ENCODE data around the gene HOXB9. TPM values are rescaled to one million over a fixed set of nuclear protein-coding genes. Genes with fewer than 3 reads are reported as not detected.

The HOXB9 gene
- not detected for total RNA-seq
- 45.1 TPM for polyA plus RNA-seq (2013, experiment 1 of 2)
- 30.1 TPM for polyA plus RNA-seq (2013, experiment 2 of 2)
- long read RNA-seq, experiment 1: 0 reads
- long read RNA-seq, experiment 2: 0 reads
- long read RNA-seq, experiment 3: 0 reads
- long read RNA-seq, experiment 4: 0 reads

DNA sequence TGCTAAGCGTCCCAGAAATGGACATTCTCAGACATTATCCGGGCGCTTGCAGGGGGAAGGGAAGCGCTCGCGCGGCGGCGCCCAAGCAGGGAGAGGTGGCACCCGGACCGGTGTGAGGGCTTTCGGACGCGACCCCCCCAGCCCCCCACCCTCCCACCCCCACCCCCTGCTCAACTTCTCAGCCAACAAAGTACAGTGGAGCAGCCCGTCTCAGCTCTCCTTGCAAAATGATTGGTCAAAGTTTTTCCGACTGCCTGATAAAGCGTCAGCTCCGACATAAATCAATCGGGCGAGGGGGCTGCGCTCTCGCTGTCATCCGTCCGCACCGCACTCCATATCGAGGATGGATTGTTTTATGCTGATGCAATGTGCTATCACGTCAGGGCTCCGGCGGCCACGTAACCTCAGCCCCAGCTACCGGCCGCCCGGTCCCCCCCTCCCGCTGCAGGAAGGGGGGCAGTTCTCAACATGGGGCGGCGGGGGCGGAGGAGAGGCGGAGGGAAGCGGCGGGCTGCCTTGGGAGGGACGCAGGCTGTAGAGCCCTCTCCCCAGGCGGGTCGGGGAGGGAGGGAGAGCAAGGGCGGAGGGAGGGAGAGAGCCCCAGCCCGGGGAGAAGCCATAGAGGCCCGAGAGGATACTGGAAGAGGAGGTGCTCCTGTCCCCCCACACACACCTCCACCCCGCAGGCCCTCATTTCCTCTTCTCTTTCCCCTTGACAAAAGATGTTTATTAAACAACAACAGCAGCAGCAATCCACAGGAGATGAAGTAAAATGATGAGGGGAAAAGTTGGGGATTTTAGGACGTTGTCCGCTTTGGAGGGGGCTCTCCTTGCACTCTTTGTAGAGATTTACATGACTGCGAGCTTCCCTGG, at the start of gene HOXB9:
Gene HOXB9 (minus strand): TSS at position 114 of the 873 bp plus-strand sequence. CDS start 89 bp downstream, at position 25.
- Mint-ChIP-seq H3K27ac (no peak within 1 kb of the TSS), H3K4me1 (peaks cover 3% of the 10 kb centered on the region), H3K4me3 (peak within 1 kb of the TSS; percentile 47), H3K36me3 (ENCODE audit: low read depth) (no peaks in the 10 kb centered on the region), H3K27me3 (ENCODE audit: insufficient read depth) (peaks cover 99% of the 10 kb centered on the region), H3K9me3 (no peaks in the 10 kb centered on the region)
- H3K9me3 ChIP-seq (ENCODE audit: control insufficient read depth, low read length): peaks cover 8% of the 10 kb centered on the region
- peak; percentile 81 for DNase-seq
- TF ChIP-seq, protein P1, sequence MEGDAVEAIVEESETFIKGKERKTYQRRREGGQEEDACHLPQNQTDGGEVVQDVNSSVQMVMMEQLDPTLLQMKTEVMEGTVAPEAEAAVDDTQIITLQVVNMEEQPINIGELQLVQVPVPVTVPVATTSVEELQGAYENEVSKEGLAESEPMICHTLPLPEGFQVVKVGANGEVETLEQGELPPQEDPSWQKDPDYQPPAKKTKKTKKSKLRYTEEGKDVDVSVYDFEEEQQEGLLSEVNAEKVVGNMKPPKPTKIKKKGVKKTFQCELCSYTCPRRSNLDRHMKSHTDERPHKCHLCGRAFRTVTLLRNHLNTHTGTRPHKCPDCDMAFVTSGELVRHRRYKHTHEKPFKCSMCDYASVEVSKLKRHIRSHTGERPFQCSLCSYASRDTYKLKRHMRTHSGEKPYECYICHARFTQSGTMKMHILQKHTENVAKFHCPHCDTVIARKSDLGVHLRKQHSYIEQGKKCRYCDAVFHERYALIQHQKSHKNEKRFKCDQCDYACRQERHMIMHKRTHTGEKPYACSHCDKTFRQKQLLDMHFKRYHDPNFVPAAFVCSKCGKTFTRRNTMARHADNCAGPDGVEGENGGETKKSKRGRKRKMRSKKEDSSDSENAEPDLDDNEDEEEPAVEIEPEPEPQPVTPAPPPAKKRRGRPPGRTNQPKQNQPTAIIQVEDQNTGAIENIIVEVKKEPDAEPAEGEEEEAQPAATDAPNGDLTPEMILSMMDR (conservative IDR thresholded peaks at IDR 0.05): no peak
- 1 to 3% methylated on average over 14 to 39 of the region's 50 CpGs for WGBS, 2 experiments (ENCODE audit: insufficient coverage in 1 of 2, insufficient read length in 1 of 2)
- no peaks in the 10 kb centered on the region for H3K4me1 ChIP-seq (ENCODE audit: control insufficient read depth, insufficient read depth, low read length)
- peaks cover 100% of the 10 kb centered on the region for H3K27me3 ChIP-seq (ENCODE audit: control insufficient read depth, insufficient read depth, low read length, poor library complexity, severe bottlenecking)
- H3K4me3 ChIP-seq (ENCODE audit: low read length): peak within 1 kb of the TSS; percentile 68
- H3K9ac ChIP-seq (ENCODE audit: extremely low read depth, low read length, poor library complexity, severe bottlenecking): no peak within 1 kb of the TSS
- H3K36me3 ChIP-seq (ENCODE audit: control insufficient read depth, insufficient read depth, low read length): no peaks in the 10 kb centered on the region
- H3K27ac ChIP-seq (ENCODE audit: low read depth, low read length): peak within 1 kb of the TSS; percentile 37

DNA sequence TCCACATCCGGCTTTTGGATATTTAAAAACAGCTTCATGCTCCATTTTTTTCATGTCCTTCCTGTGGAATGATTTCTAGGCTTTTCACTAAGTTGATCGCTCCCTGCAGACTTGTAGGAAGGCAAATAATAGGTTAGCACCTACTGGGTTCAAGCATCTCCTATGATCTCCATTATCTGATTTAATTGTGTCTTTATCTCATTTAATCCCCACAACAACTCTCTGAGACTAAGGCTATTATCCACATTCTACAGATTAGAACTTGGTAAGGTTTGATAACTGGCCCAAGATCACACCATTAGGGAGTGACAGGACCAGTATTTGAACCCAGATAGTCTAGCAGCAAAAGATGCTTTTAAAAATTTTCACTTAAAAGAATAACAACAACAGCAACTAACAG, 46.2 kb upstream of the HOXB9 start:
- TF ChIP-seq, protein P1 (conservative IDR thresholded peaks at IDR 0.05): no peak
- 35 to 69% methylated on average over 2 of the region's 2 CpGs for WGBS, 2 experiments (ENCODE audit: insufficient coverage in 1 of 2, insufficient read length in 1 of 2)
- Mint-ChIP-seq H3K27me3 (ENCODE audit: insufficient read depth) (peaks cover 97% of the 10 kb centered on the region), H3K4me1 (peaks cover 11% of the 10 kb centered on the region), H3K27ac (no peak overlapping the region), H3K9me3 (no peaks in the 10 kb centered on the region), H3K4me3 (no peak overlapping the region), H3K36me3 (ENCODE audit: low read depth) (no peaks in the 10 kb centered on the region)
- Histone ChIP-seq H3K9ac (ENCODE audit: extremely low read depth, low read length, poor library complexity, severe bottlenecking) (no peak overlapping the region), H3K4me1 (ENCODE audit: control insufficient read depth, insufficient read depth, low read length) (no peaks in the 10 kb centered on the region), H3K36me3 (ENCODE audit: control insufficient read depth, insufficient read depth, low read length) (no peaks in the 10 kb centered on the region), H3K4me3 (ENCODE audit: low read length) (no peak overlapping the region), H3K27me3 (ENCODE audit: control insufficient read depth, insufficient read depth, low read length, poor library complexity, severe bottlenecking) (peaks cover 99% of the 10 kb centered on the region), H3K9me3 (ENCODE audit: control insufficient read depth, low read length) (no peaks in the 10 kb centered on the region), H3K27ac (ENCODE audit: low read depth, low read length) (no peak overlapping the region)
- DNase-seq: no peak

DNA sequence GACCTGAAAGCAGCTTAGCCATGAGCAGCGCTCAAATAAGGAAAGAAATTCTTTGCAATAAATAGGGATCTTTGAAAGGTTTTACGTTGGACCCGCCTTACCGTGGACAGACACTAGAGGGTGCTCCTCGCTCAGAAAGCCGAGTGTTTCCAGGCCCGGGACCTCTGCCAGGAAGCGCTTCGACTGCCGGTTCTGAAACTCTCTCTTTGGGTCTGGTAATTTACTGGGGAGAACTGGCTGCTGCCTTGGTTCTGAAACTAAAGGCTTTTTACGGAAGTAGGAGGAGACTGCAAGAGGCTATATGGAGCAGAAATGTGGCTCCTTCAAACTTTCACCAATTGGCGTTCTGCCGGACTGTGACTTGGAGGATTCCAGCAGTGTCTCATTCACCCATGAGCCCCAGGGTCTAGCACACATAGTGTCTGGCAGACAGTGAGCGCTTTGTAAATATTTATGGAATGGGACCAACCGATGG, 45.6 kb upstream of the HOXB9 start:
- no peaks in the 10 kb centered on the region for H3K36me3 Mint-ChIP-seq (ENCODE audit: low read depth)
- TF ChIP-seq, protein P1 (conservative IDR thresholded peaks at IDR 0.05): peak; percentile 93
- no peaks in the 10 kb centered on the region for H3K4me1 ChIP-seq (ENCODE audit: control insufficient read depth, insufficient read depth, low read length)
- peak overlapping the region; percentile 19 for H3K4me3 Mint-ChIP-seq
- H3K36me3 ChIP-seq (ENCODE audit: control insufficient read depth, insufficient read depth, low read length): no peaks in the 10 kb centered on the region
- H3K9ac ChIP-seq (ENCODE audit: extremely low read depth, low read length, poor library complexity, severe bottlenecking): no peak overlapping the region
- peak; percentile 97 for DNase-seq
- H3K27ac ChIP-seq (ENCODE audit: low read depth, low read length): no peak overlapping the region
- 9 to 15% methylated on average over 10 to 15 of the region's 15 CpGs for WGBS, 2 experiments (ENCODE audit: insufficient coverage in 1 of 2, insufficient read length in 1 of 2)
- peak overlapping the region; percentile 47 for H3K4me3 ChIP-seq (ENCODE audit: low read length)
- H3K27me3 ChIP-seq (ENCODE audit: control insufficient read depth, insufficient read depth, low read length, poor library complexity, severe bottlenecking): peaks cover 99% of the 10 kb centered on the region
- no peaks in the 10 kb centered on the region for H3K9me3 ChIP-seq (ENCODE audit: control insufficient read depth, low read length)
- H3K9me3 Mint-ChIP-seq: no peaks in the 10 kb centered on the region
- no peak overlapping the region for H3K27ac Mint-ChIP-seq
- H3K27me3 Mint-ChIP-seq (ENCODE audit: insufficient read depth): peaks cover 97% of the 10 kb centered on the region
- peaks cover 11% of the 10 kb centered on the region for H3K4me1 Mint-ChIP-seq

Data from endodermal cell (in vitro differentiated cells).